Common myeloid progenitor, CD34-positive (primary cell): ENCODE results near the gene TBC1D5.

ENCODE experiments used
- CTCF ChIA-PET: fragments of 350-600 bp; sonication (Branson Sonifier 250); formaldehyde crosslinking; loops from one replicate; lab custom pipeline; 2021; ENCODE audit warnings: antibody characterized with exemption; lab: Charles Lee
- POLR2A ChIA-PET: fragments of 350-600 bp; sonication (Branson Sonifier 250); formaldehyde crosslinking; loops from one replicate; lab custom pipeline; 2021; ENCODE audit warnings: antibody characterized with exemption; lab: Charles Lee
- DNase-seq, 3 donors: peaks; one replicate each; pipeline versions ENCODE4 v3.0.0 to v3.0.0-alpha.2; 2013
- H3K27ac ChIP-seq, 2 experiments: 1 replicate in 1 of 2; 2 replicates in 1 of 2; pipeline ENCODE4 v1.7.0; 2013; ENCODE audit warnings: inconsistent platforms in 2 of 2, low read length in 2 of 2, mild to moderate bottlenecking in 2 of 2, low read depth in 1 of 2, moderate library complexity in 1 of 2; ENCODE audit not compliant: severe bottlenecking in 2 of 2, insufficient read depth in 1 of 2, poor library complexity in 1 of 2
- H3K27me3 ChIP-seq, 5 experiments: replicated peaks in 2 of 5; 1 replicate in 3 of 5; 2 replicates in 2 of 5; pipeline versions ENCODE4 v1.6.1 to v1.7.0; 2013; ENCODE audit warnings: low read length in 4 of 5, mild to moderate bottlenecking in 2 of 5, moderate library complexity in 2 of 5, inconsistent platforms in 1 of 5; ENCODE audit not compliant: insufficient read depth in 5 of 5, control insufficient read depth in 4 of 5
- H3K36me3 ChIP-seq, 4 experiments: 1 replicate in 2 of 4; 2 replicates in 2 of 4; pipeline versions ENCODE4 v1.6.1 to v1.7.0; 2013; ENCODE audit warnings: low read length in 3 of 4, control low read depth in 1 of 4, mild to moderate bottlenecking in 1 of 4; ENCODE audit not compliant: control insufficient read depth in 4 of 4, insufficient read depth in 4 of 4
- H3K4me1 ChIP-seq, 4 experiments: 1 replicate in 3 of 4; 2 replicates in 1 of 4; pipeline versions ENCODE4 v1.6.1 to v1.7.1; 2013; ENCODE audit warnings: low read length in 3 of 4, mild to moderate bottlenecking in 3 of 4, control low read depth in 1 of 4, inconsistent platforms in 1 of 4, moderate library complexity in 1 of 4; ENCODE audit not compliant: control insufficient read depth in 4 of 4, insufficient read depth in 4 of 4; ENCODE audit errors: control extremely low read depth in 1 of 4
- H3K4me3 ChIP-seq, 7 experiments: 1 replicate in 4 of 7; 2 replicates in 3 of 7; pipeline versions ENCODE4 v1.5.1 to v1.7.0; 2013; ENCODE audit warnings: mild to moderate bottlenecking in 7 of 7, low read length in 6 of 7, moderate library complexity in 6 of 7, inconsistent platforms in 2 of 7, low read depth in 2 of 7, control low read depth in 1 of 7; ENCODE audit not compliant: insufficient read depth in 4 of 7, control insufficient read depth in 1 of 7; ENCODE audit errors: extremely low read depth in 1 of 7
- H3K9me3 ChIP-seq, 5 experiments: 1 replicate in 4 of 5; 2 replicates in 1 of 5; pipeline versions ENCODE4 v1.6.1 to v1.7.1; 2013; ENCODE audit warnings: low read length in 4 of 5, mild to moderate bottlenecking in 2 of 5, inconsistent platforms in 1 of 5, low read depth in 1 of 5, moderate library complexity in 1 of 5; ENCODE audit not compliant: control insufficient read depth in 4 of 5, insufficient read depth in 2 of 5; ENCODE audit errors: control extremely low read depth in 1 of 5
- WGBS: methylation state at CpG from one replicate; pipeline ENCODE4 v1.1.5; 2013; ENCODE audit not compliant: insufficient coverage; 5-methylcytosine and 5-hydroxymethylcytosine counted together

TBC1D5 gene

GRCh38 chr3:17287006-17287689, 455.3 kb downstream of the TBC1D5 start:
- no peak overlapping the region for H3K27ac ChIP-seq
- H3K27me3 ChIP-seq, result no peaks in the 10 kb centered on the region
- whole genome bisulfite sequencing, result 100% methylated on average over 3 of the region's 5 CpGs
- POLR2A ChIA-PET, result no interaction called here
- no peaks in the 10 kb centered on the region for H3K9me3 ChIP-seq
- peaks cover 4 to 15% (median 10%) of the 10 kb centered on the region in 4 experiments for H3K36me3 ChIP-seq
- H3K4me1 ChIP-seq, result no peaks in the 10 kb centered on the region
- H3K4me3 ChIP-seq, result no peak overlapping the region
- DNase-seq, result no peak
- CTCF ChIA-PET, result interaction anchor here (0.7 to 1.2 kb wide), 3 partner anchors 15 to 126 kb away, joined by 3 read pairs; no protein-coding TSS in a partner anchor

- WGBS, result 100% methylated on average over 1 of the region's 2 CpGs
- Histone ChIP-seq H3K4me3 (no peak overlapping the region), H3K4me1 (no peaks in the 10 kb centered on the region), H3K27ac (no peak overlapping the region), H3K36me3 (peaks cover 0 to 4% (median under 1%) of the 10 kb centered on the region in 4 experiments), H3K9me3 (no peaks in the 10 kb centered on the region), H3K27me3 (no peaks in the 10 kb centered on the region)
- no peak for DNase-seq
- ChIA-PET POLR2A (interaction anchor here (0.9 kb wide), 1 partner anchor 10 kb away, joined by 3 read pairs; no protein-coding TSS in a partner anchor), CTCF (no interaction called here)
Measured at GRCh38 chr3:17278006-17278405, 464.4 kb downstream of the TBC1D5 start.

GRCh38 chr3:17266846-17267245, 475.6 kb downstream of the TBC1D5 start:
- Histone ChIP-seq H3K36me3 (no peaks in the 10 kb centered on the region), H3K27me3 (no peaks in the 10 kb centered on the region), H3K4me3 (no peak overlapping the region), H3K27ac (no peak overlapping the region), H3K9me3 (no peaks in the 10 kb centered on the region), H3K4me1 (no peaks in the 10 kb centered on the region)
- ChIA-PET CTCF (no interaction called here), POLR2A (no interaction called here)
- no CpG with 5 or more reads among the region's 5 CpGs for WGBS
- no peak for DNase-seq

- ChIA-PET POLR2A (no interaction called here), CTCF (interaction anchor here (0.7 to 1.0 kb wide), 2 partner anchors 152 to 153 kb away, joined by 3 read pairs; no protein-coding TSS in a partner anchor)
- WGBS, result no CpG with 5 or more reads among the region's 3 CpGs
- Histone ChIP-seq H3K4me3 (no peak overlapping the region), H3K4me1 (no peaks in the 10 kb centered on the region), H3K36me3 (peaks cover 0 to 3% (median 0%) of the 10 kb centered on the region in 4 experiments), H3K27me3 (no peaks in the 10 kb centered on the region), H3K27ac (no peak overlapping the region), H3K9me3 (no peaks in the 10 kb centered on the region)
- no peak for DNase-seq
Measured at GRCh38 chr3:17261627-17262369, 480.6 kb downstream of the TBC1D5 start.

- no peak for DNase-seq
- ChIA-PET CTCF (interaction anchor here (0.7 to 4.6 kb wide), 6 partner anchors 63 to 586 kb away, joined by 3 to 30 read pairs (median 3); no protein-coding TSS in a partner anchor), POLR2A (no interaction called here)
- H3K4me3 ChIP-seq, result no peak overlapping the region
- no peaks in the 10 kb centered on the region for H3K9me3 ChIP-seq
- H3K27ac ChIP-seq, result no peak overlapping the region
- H3K27me3 ChIP-seq, result no peaks in the 10 kb centered on the region
- peaks cover 0 to 3% (median 0%) of the 10 kb centered on the region in 4 experiments for H3K36me3 ChIP-seq
- H3K4me1 ChIP-seq, result no peaks in the 10 kb centered on the region
Measured at GRCh38 chr3:17260257-17260656, 482.2 kb downstream of the TBC1D5 start.

GRCh38 chr3:17259685-17260084, 482.7 kb downstream of the TBC1D5 start:
- CTCF ChIA-PET, result interaction anchor here (0.7 to 4.6 kb wide), 6 partner anchors 62 to 587 kb away, joined by 3 to 30 read pairs (median 3); no protein-coding TSS in a partner anchor
- POLR2A ChIA-PET, result interaction anchor here (0.6 kb wide), 1 partner anchor 732 kb away, joined by 4 read pairs; no protein-coding TSS in a partner anchor
- WGBS, result 96% methylated on average over 5 of the region's 5 CpGs
- Histone ChIP-seq H3K27me3 (no peaks in the 10 kb centered on the region), H3K4me3 (no peak overlapping the region), H3K36me3 (peaks cover 0 to 3% (median 0%) of the 10 kb centered on the region in 4 experiments), H3K27ac (no peak overlapping the region), H3K9me3 (no peaks in the 10 kb centered on the region), H3K4me1 (no peaks in the 10 kb centered on the region)
- DNase-seq, result no peak
